IPS DF 19.7 (cell line): ENCODE measurements around the gene GLUD1.
"Not testable (repeated sequence)": the region's sequence is repeated elsewhere in the genome, so short reads cannot be mapped to it uniquely, and the experiment has no call there.

Source experiments
- DNase-seq: peaks from one replicate; pipeline ENCODE4 v3.0.0-alpha.2; 2013; ENCODE audit warnings: low read depth, low spot score

GLUD1 gene

DNA sequence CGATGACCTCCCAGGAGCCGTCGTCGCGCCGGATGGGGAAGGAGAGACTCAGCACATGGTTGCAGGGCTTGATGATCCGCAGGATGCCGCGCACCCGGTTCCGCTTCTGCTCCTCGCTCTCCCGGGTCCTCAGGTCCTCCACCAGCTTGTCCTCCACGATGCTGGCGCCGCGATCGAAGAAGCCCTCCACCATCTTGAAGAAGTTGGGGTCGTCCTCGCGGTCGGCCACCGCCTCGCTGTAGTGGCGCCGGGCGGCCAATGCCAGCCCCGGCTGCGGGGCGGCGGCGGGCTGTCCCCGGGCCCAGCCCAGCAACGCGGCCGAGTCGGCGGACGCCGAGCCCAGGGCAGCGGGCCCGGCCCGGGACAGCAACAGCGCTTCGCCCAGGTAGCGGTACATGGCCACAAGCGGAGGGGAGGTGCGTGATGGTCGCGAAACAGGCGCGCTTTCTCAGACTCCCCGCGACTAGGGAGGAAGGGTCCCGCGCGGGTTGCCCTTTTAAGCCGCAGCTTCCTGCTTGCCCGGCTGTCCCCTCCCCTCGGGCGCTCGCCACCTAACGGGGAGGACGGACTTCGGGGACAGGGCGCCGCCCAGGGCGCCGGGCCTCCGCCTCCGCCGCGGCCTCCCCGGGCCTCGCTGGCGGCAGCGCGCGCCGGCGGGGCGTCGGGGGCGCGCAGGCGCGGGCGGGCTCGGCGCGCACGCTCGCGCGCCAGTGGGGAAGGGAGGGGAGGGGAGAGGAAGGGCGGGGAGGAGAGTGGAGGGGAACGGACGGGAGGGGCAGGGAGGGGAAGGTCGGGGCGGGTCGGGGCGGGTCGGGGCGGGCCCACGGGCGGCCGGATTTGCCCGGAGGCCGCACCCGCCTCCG is at the start of gene GLUD1, which contains the start of gene SHLD2:
TSS of gene GLUD1 (minus strand) at position 471 of the 863 bp plus-strand sequence. CDS start at position 397, 74 bp downstream.
TSS of gene SHLD2 (plus strand) at position 834 of the 863 bp plus-strand sequence. CDS start 56,149 bp downstream, outside the sequence.
- peak; percentile 65 for DNase-seq

DNA sequence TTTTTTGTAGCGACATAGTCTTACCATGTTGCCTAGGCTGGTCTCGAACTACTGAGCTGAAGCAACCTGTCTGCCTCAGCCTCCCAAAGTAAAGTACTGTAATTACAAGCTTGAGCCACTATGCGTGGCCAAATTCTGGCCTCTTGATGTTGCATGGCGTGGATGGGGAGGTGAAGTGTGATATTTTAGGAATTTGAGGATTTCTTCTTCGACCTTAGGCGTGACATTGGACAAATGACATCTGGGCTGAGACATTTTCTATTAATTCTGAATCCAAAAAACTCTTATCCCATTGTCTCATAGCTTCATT is 48.4 kb upstream of the GLUD1 start:
- DNase-seq = not testable (repeated sequence)

DNA sequence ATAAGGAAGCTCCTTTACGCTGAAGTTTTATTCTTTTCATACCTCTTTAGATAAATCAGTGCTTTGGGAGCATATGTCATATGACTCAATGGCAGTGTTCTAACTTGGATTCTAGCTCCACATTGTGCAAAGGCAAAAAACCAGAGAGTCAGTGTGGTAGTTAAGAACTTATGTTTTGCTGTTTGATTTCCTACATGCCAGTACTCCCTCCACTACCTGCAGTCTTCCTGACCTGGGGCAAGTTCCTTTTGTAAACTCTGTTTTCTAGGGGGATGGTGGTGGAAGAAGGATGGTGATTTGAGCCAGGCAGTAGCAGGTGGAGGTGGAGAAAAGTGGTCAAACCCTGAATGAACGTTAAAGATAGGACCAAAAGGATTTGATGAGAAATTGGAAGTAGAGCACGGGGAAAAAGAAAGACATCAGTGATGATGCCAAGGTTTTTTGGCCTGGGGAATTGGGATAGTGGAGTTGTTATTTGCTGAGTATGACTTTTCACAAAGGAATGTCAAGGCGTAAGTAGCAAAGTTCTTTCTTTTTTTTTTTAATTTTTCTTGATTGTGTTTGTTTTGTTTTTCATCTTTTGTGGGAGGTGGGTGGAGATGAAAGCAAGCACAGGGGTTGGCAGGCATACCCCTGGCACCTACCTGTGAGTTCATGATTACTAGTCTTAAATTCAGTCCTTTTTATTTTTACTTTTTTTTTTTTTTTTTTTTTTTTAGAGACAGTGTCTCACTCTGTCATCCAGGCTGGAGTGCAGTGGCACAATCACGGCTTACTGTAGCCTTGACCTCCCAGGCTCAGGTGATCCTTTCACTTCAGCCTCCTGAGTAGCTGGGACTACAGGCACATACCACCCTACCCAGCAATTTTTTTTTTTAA is 47.8 kb upstream of the GLUD1 start:
- not testable (repeated sequence) for DNase-seq

DNA sequence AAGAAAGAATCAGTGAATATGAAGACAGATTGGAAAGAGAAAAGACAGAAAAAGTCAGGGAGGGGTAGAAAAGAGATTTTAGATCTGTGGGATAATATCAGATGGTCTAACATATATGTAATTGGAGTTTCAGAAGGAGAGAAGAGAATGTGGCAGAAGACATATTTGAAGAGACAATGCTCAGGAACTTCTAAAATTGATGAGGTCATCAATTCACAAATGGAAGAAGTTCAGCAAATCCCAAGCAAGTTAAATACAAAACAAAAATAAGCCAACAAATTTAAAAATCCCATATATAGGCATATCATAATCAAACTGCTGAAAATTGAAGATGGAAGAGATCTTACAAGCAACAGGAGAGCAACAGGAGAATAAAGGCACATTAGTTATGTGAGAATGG is 42.8 kb upstream of the GLUD1 start:
- DNase-seq = not testable (repeated sequence)

DNA sequence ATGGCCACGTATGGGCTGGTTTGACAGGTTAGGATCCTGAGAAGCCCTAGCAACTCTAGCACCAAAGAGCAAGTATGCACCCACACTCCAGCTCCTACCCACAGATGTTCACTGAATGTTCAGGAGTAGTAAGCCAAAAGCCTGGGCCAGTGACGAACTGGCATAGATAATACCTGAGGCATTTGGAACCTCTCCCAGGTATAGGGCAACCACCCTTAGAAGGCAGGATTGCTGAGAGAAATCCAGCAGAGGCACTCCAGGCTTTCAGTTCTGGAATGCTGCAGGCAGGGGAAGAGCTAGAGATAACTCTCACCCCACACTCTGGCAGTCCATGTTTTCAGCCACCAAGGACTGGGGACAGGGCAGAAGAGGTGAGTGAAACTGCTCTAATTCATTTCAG is 39.8 kb upstream of the GLUD1 start:
- not testable (repeated sequence) for DNase-seq

DNA sequence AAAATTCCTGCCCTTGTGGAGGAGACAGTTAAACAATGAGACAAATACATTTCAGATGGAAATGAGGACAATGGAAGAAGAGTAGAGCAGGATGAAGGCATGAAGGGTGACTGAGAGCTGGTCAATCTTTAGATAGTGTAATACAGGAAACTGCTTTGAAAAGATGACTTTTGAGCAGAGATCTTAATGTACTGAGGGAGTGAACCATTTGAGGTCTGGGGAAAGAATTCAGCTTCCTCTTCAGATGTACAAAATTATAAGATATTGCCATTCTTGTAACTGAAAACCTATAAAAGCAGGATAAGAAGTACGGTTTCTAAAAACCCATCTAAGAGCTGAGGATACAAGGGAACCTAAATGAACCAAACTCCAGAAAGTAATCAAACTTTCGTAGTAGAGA is 39.3 kb upstream of the GLUD1 start:
- DNase-seq = not testable (repeated sequence)

DNA sequence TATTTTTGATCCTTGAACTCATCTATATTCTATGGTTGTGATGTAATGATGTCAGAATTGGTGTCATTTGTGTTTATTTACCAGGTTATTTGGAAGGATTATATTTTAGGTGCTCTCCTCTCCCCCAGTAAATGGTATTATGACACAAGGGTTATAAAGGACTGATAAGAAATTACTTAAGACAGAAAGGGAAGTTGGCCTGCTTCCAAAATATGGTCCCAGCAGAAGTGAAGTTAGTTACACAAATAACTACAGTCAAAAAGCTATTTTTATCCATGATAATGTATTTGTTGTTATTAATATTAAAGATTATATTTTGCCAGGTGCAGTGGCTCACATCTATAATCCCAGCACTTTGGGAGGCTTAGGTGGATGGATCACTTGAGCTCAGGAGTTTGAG is 37.5 kb upstream of the GLUD1 start:
- not testable (repeated sequence) for DNase-seq

DNA sequence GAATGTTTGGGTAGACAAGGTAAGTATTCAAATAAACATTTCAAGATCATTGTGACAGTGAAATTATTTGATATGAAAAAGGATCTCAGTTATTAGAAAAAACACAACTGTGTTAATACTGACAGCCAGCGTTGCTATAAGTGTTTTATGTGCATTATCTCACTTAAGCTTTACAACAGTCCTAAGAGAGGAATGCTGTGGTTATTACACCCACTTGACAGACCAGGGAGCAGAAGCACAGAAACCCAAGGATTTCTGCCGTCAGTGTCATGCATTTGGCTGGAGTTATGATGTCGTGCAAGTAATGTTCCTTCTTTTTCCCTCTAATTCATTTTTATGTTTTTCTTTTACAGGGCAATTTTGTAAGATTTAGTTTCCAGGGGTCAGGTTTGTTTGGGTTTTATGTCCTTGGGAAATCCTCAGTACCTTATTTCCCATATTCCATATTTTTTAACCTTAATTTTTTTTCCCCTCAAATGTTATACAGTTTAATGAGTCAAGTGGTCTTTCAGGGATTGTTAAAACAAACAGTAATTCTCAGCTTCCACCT is 33.0 kb upstream of the GLUD1 start:
- not testable (repeated sequence) for DNase-seq

DNA sequence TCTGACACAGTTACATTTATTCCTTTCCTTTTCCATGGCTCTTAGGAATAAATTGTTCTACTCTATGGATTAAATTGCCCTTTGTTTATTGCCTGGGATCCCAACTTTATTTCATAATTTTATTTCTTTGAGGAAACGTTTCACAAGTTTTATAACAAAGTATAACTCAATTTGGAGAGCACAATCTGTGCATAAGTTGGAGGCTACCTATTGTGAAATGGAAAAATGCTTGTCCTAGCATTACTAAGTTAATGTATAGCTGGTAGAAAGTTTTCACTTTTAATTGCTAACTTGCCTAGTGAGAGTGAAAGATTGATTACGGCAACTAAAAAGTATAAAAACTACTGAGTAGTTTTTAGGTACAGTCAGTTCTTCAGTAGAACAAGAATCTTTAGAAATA is 32.4 kb upstream of the GLUD1 start:
- not testable (repeated sequence) for DNase-seq

DNA sequence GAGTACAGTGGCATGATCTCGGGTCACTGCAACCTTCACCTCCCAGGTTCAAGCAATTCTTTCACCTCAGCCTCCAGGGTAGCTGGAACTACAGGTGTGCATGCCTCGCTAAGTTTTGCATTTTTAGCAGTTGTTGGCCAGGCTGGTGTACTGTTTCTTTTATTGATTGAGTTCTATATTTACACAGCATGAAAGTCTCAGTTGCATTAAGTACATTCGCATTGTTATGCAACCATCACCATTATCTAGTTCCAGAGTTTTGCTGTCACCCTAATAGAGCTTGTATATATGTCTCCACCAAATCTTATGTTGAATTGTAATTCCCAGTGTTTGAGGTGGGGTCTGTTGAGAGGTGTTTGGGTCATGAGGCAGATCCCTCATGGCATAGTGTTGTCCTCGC is 28.7 kb upstream of the GLUD1 start:
- DNase-seq = not testable (repeated sequence)

DNA sequence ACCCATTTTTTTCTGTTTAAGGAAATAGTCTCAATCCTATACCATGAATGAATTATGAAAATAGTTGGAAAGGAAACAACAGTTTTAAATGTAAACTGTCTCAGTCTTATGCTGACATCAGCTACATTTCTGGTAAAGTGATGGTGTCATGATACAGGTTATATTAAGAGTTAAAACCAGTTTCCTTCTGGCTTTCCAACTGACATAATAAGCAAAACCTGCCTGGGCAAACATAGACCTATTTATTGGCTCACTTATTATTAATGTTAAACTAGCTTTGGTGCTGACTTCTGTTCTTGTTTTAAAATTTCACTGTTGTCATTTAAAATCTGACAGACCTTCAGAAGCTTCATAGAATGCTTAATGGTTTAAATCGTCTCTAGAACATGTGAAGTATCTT is 24.4 kb upstream of the GLUD1 start:
- DNase-seq = not testable (repeated sequence)

DNA sequence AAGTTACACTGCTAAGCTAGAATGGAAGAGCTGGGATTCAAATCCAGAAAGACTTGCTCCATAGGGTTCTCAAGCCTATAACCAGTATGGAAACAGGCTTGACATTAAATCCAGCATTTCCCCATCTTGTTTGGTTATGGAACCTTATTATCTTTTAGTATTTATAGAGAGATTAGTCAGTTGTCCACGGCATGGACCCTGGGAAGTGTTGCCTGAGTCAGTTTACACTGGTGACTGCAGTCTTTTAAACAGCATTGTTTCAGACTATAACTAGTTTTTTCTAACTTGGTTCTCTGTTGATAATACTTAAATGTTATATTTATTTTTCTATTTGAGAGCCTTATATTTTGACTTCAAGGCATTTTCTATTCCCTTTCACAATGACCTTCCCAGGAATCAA is 23.5 kb upstream of the GLUD1 start:
- not testable (repeated sequence) for DNase-seq

DNA sequence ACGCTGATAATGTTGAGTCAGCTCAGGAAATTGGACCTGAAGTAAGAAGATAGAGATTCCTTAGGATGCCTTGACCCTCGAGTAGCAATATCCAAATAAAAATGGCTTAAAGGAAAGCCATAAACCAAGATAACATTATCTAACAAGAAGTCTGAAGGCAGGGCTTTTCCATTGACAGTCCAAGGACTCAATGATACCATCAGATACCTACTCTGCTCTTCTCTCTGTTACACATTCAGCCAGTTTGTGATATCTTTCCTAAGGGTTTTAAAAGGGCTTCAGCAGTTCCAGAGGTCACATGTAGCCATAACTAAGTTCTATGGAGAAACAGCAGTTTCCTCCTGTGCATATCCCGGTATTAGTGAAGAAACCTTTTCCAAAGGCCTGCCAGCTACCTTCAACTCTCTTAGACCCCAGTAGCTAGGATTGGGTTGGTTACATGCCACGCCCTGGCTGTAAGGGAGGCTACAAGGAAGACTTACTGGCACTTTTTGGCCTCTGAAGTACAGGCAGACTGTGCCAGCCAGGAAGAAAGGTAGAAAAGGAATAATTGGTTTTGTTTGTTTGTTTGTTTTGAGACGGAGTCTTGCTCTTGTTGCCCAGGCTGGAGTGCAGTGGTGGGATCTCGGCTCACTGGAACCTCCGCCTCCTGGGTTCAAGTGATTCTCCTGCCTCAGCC is 10.9 kb upstream of the GLUD1 start:
- no peak for DNase-seq

DNA sequence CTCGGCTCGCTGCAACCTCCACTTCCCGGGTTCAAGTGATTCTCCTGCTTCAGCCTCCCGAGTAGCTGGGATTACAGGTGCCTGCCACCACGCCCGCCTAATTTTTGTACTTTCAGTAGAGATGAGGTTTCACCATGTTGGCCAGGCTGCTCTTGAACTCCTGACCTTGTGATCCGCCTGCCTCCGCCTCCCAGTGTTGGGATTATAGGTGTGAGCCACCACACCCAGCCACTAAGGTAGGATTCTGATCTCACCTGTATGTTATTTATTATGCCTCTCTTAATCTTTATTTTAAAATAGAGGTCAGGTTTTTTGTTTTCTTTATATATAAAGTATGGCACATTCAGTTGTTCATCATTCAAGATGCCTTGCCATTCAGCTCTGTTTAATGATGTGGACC is 10.1 kb upstream of the GLUD1 start:
- DNase-seq = not testable (repeated sequence)

DNA sequence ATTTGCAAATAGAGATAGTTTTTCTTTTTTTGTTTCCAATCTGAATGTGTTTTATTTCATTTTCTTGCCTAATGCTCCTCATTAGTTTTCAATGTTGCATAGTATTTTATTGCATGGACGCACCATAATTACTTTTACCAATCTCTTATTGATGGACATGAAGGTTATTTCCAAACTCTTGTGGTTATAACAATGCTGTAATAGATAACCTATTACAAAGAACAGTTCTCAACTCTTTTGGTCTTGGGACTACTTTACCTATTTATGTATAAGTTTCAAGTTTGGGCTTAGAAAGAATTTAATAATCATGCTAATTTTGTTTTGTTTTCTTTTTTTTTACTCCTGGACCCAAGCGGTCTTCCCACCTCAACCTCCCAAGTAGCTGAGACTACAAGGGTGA is 7.4 kb upstream of the GLUD1 start:
- no peak for DNase-seq

DNA sequence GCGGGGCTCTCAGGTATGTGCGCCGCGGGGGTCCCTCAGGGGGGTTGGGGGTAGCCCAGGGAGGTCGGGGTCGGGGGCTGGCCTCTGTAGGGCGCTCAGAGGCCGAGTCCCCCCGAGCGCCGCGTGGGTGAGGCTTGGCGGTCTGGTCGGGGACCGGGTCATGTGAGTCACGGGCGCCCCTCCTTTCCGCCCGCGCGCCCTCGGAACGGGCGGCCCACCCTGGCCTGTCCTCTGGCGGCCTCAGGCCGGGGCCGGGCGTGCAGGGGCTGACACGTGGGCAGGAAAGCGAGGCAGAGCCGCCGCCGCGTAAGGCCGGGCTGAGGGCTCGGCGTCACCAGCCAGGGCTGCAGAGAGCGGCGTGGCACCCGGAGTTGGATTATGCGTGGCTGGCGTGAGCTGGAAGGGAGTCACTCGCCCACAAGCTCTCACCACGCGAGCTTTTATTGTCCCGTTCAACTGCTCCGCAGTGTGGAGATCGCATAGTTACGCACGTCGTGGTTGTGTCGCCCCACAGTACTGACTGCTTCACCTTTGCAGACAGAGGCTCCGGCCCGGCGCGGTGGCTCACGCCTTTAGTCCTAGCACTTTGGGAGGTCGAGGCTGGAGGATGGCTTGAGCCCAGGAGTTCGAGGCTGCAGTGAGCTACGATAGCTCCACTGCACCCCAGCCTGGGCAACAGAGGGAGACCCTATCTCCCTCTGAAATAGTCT is 748 bp upstream of the GLUD1 start:
- no peak for DNase-seq

DNA sequence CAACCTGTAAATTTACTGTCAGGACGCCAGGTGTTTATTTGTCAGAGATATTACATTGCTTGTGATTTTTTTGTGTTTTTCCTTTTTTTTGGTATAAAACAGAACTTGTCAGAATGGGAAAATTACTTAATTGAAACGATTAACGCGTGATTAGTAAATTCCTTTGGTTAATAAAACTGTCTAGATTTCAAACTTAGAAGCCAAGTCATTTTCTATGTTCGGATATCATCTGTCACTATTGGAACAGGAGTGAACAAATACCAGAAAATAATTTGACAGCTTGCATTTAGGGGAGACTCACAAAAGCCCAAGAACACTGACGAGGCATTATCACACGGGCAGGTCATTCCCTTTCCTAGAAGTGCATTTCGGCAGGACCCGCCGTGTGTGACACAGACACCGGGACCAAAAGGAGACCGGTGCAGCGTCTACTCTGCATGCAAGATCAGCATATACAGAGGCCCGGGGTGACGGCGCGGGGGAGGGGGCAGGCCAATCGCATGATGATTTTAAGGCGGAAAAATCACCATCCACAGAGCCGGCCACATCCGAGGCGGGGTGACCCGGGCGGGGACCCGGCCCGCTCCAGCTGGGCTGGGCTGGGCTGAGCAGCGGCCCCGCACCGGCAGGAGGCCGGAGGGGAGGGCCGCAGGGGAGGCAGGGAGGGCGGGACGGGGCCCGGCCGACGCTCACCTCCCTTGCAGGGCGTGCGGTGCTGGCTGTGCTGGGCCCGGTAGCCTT is 841 bp downstream of the GLUD1 start:
- no peak for DNase-seq

DNA sequence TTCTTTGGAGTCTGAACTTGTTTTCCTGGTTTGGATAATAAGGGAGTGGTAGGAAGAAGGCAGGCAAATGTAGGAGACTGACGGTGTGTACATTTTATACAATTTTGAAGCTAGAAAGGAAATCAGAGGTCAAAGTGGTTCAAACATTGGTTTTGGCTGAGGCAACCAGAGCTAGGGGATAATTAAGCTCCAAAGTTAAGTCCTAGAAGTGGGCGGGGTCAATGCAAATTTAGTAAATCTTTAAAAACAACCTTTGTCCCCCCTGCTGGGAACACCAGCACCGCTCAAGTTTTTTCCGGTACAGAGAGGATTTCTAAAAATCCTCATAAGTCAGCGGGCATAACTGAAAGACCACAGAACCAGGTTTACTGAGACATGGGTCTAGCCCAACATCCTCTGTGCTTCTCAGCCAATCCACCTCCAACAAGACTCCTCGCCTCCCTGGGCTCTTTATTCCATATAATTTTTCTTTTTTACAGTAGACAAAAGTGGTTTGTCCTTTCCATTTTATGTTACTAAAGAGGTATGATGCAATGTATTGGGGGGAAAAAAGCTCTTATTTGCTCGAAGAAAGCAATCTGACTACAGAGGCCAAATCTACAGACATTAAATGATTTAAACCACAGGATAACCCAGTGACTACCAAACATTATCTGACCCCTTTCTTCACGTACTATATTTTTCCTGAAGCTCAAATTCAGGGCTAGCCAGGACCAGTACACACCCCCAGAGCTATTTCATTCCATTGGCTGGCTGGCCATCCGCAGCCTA is 1.6 kb downstream of the GLUD1 start:
- no peak for DNase-seq

DNA sequence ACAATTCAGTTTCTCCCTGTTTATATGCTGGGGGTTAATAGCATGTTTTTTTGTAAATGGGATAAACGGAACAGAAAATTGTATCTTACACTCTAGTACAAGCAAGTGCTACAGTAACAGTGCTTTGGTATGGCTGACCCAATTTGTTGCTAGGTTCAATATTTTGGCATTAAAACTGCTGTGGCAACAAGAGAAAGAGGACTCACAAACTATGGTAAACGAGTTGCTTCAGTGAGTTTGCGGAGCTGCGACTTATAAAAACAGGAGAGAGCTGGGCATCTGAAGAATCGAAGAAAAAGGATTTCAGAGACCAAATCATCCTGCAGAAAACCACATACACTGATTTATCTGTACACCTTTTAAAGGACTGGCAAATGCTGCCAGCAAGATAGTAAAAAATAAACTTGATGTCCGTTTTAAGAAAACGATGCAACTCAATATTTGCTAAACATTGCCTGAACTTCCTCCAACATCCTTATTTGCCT is 2.2 kb downstream of the GLUD1 start:
- no peak for DNase-seq
